Measurements from ENCODE around the gene PCCB. TPM values are rescaled to one million over a fixed set of nuclear protein-coding genes. Genes with fewer than 3 reads are reported as not detected.
A peak's percentile ranks its signal among the peaks of the same experiment; 100 is the strongest.
"Not testable (repeated sequence)": the region's sequence is repeated elsewhere in the genome, so short reads cannot be mapped to it uniquely, and the experiment has no call there.

PCCB gene
- total RNA-seq, 1 donor from 2014 or later = 100 TPM

DNA sequence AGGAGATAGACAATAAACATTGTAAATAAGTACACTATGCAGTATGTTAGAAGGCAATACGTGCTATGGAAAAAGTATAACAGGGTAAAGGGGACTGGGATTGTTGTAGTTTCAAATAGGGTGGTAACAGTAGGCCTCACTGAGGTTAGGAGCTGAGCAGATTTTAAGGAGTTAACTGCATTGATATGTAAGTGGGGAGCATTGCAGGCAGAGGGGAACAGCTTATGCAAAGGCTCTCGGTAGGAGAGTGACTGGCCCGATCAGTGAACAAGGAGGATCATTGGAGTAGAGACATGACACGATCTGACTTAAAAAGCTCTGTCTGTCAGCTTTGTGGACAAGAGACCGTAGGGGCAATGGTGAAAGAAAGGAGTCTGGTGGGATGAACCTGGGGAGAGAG, 46.8 kb downstream of the PCCB start:
- ATAC-seq (no peak), DNase-seq (no peak)
- intact Hi-C loops (cut with micrococcal nuclease) = no loop called here

DNA sequence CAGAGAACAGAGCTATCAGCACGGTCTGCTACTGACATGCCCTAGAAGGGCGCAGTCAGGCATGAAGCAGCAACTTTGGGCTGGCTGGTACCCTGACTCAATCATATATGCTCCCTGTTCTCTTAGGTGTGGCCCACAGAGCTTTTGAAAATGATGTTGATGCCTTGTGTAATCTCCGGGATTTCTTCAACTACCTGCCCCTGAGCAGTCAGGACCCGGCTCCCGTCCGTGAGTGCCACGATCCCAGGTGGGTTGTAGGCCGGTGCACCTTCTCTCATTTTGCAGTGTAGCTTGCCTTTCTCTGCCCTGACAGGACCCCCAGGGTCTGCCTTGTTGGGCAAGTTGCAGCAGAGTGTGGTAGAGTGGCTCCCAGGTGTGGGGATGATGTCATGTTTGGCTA, 47.7 kb downstream of the PCCB start:
- no peak for DNase-seq
- intact Hi-C loops (cut with micrococcal nuclease) = no loop called here

DNA sequence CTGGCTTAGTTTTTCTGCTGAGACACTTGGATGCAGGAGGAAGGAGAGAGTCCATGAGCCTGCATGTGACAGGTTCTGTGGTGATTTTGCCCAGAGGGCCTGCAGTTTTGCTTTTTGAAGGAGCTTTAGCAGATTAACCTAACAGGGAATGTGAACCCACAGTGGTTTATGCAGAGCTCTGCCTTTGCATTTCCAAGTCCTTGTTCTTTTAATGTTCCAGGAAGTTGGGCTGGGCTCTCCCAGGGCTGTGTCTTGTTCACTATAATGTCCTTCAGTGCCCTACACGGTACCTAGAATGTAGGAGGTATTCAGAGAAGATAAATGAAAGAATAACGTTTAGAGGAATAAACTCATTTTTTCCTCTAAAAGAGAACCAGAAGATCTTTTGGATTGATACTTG, 50.3 kb downstream of the PCCB start:
- no peak for DNase-seq
- intact Hi-C loops (cut with micrococcal nuclease) = no loop called here

More for the DNA sequence above, 47.7 kb downstream of the PCCB start:
- ATAC-seq = no peak

DNA sequence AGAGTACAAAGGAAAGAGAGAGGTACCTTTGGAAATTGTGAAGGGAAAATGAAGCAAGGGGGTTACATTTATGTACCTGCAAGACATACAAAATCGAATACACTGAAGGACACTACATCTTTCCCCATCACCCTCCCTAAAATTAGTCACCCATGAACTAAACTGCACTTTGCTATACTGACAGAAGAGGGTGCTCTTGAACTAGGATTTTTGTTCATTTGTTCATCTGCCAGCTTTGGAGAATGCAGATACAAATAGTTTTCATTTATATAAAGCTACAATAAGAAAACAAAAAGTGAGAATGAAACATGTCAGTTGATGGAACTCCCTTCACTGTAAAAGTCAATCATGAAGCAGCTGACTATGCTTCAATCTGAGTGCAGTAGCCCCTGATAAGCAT, 55.7 kb downstream of the PCCB start:
- ATAC-seq (no peak), DNase-seq (no peak)
- intact Hi-C loops (cut with micrococcal nuclease) = no loop called here

More for the DNA sequence above, 50.3 kb downstream of the PCCB start:
- ATAC-seq = no peak

DNA sequence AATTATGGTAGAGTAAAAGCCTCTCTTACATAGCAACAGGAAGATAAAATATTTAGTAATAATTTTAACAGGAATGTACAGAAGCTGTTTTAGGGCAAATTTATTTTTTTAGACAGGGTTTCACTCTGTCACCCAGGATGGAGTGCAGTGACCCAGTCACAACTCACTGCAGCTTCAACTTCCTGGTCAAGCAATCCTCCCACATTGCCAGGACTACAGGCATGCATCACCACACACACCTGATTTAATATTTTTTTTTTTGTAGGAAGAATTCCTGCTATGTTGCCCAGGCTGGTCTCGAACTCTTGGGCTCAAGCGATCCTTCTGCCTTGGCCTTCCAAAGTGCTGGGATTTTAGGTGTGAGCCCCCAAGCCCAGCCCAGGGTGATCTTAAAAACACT, 61.1 kb downstream of the PCCB start:
- intact Hi-C loops (cut with micrococcal nuclease) = no loop called here
- DNase-seq = no peak
- no peak for ATAC-seq

DNA sequence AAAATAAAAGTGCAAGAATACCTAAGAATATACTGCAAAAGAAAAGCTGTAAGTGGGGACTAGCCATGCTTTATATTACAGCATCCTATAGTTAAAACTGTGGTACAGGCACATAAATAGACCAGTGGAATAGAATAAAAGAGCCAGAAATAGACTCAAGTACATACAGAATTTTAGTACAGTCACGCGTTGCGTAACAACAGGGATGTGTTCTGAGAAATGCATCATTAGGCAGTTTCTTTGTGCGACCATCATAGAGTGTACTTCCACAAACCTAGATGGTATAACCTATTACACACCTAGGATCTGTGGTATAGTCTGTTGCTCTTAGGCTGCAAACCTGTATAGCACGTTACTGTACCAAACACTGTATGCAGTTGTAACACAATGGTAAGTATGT, 61.8 kb downstream of the PCCB start:
- intact Hi-C loops (cut with micrococcal nuclease) = no loop called here
- no peak for DNase-seq
- ATAC-seq = no peak

DNA sequence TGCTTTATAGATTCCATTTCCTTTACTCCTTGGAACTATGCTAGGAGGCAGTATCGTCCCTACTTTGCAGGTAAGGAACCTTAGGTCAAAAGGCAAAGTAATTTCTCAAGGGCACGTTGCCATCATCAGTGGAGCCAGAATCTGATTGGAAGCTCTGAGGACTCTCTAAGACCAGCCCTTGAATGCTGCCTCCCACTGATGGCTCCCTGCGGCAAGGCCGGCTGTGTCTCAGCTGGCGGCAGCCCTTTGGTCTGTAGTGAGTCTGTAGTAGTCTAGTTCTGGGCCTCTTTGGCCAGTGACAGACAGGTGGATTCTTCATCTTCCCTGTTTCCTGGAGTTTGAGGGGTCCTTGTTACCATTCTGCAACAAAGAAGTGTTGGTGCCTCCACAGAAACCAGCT, 76.2 kb downstream of the PCCB start:
- DNase-seq (no peak), ATAC-seq (no peak)
- intact Hi-C loops (cut with micrococcal nuclease) = no loop called here

DNA sequence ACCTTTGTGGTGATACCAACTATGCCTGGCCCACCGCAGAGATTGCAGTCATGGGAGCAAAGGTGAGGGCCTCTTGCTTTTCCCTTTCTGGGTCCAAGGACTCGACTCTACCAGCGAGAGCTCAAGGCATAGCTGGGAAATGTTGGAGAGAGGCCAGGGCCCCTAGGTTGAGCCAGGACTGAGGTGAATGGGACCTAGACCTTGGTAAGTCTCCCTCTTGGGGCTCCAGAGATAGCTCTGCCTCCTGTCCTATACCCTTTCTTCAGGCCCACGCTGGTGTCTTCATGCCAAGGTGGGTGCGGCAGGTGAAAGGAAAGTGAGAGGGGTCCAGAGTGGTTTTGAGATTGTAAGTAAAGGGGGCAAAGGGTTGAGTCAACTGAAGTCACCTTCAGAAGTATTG, 77.5 kb downstream of the PCCB start:
- DNase-seq = no peak
- intact Hi-C loops (cut with micrococcal nuclease) = no loop called here
- no peak for ATAC-seq

DNA sequence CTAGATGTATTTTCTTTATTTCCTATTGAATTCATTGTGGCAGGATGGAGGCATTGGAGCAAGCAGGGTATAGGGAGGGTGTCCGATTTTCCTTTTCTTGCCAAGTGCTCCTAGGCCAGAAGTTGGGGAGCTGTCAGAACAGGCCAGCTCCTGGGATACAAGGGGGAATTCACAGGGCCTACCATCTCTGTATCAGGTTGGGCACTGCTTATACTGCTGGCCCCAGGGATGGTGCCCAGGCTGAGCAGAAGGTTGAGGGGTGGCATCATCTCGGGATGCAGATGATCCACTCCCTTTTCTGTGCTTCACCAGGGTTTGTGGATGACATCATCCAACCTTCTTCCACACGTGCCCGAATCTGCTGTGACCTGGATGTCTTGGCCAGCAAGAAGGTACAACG, 79.5 kb downstream of the PCCB start:
- no peak for ATAC-seq
- DNase-seq = no peak
- intact Hi-C loops (cut with micrococcal nuclease) = no loop called here

DNA sequence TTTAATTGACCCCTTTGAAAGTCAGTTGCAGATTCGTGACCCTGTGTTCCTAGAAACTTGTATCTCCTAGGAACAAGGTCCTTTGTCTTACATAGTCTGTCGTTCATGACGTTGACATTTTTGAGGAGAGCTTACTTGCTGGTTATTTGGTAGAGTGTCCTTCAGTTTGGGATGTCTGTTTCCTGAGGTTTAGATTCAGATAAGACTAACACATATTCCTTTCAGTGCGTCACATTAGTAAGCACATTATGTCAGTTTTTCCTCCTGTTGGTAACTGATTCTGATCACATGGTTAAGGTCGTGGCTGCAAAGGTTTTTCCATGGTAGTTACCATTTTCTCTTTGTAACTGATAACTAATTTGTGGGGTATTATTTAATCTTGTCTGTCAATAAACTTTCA, 80.8 kb downstream of the PCCB start:
- ATAC-seq (no peak), DNase-seq (no peak)
- intact Hi-C loops (cut with micrococcal nuclease) = loop anchor here (5.0 kb wide), 1 partner anchor 616 kb away; no protein-coding TSS in a partner anchor

DNA sequence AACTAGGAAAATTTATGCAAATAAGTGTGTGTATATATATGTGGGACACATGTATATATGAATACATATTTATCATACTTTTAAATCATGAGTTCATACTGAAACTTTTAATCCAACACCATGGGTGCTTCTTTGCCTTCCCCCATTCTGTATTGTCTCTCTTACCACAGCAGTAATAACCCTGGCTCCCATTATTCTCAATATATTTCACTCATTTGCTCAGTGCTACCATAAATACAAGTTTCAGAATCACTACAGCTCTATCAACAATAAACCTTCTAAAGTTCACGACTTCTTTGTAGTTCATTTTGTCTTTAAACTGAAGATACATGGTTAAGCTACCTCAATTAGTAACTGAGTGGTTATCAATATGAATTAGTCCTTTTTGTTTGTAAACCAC, 82.2 kb downstream of the PCCB start:
- DNase-seq (no peak), ATAC-seq (no peak)
- intact Hi-C loops (cut with micrococcal nuclease) = loop anchor here (5.0 kb wide), 1 partner anchor 615 kb away; no protein-coding TSS in a partner anchor

DNA sequence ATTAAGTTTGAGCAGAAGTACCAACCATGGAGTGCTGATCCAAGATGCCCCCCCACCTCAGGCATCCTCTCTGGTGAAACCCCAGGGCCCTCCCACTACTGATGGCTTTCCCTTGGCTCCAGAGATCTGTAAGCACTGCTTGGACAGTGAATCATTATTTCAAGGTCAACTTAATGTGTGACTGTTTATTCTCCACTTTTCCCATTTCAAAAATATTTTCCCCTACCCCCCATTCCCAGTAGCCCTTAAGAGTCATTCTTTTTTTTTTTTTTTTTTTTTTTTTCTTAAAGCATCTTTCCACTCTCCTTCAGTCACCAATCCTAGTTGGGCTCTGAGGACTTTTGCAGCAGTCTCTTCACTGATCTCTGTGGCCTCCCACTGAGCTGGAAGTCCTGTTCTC, 82.6 kb downstream of the PCCB start:
- DNase-seq (no peak), ATAC-seq (no peak)
- intact Hi-C loops (cut with micrococcal nuclease) = loop anchor here (5.0 kb wide), 1 partner anchor 615 kb away; no protein-coding TSS in a partner anchor

DNA sequence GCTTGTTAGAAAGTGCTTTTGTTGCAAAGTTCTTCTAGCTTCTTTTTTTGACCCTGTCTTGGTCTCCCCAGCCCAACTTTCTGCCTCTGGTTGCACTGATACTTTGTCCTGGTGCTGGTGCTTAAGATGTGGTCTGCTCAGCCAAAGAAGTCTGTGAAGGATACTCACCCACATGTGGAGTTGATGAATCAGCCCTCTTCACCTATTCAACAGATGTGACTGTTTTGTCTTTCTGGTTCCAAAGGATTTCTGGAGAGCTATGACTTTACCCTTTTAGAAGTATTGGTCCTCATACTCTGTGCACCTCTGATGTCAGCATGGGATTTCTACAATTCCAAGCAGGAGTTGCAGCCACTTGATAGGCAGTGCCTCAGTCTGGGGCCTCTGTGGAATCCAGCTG, 84.1 kb downstream of the PCCB start:
- intact Hi-C loops (cut with micrococcal nuclease) = loop anchor here (5.0 kb wide), 1 partner anchor 613 kb away; no protein-coding TSS in a partner anchor
- DNase-seq (no peak), ATAC-seq (no peak)

DNA sequence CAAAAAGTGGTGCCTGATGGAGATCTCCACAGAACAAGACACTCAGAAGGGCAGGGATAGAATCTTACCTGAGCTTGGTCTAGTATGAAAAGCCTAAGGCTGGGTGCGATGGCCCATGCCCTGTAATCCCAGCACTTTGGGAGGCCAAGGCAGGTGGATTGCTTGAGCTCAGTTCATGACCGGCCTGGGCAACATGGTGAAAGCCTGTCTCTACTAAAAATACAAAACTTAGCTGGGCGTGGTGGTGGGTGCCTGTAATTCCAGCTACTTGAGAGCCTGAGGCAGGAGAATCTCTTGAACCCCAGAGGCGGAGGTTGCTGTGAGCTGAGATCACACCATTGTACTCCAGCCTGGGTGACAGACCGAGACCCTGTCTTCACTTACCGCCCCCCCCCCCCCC, 84.6 kb downstream of the PCCB start:
- intact Hi-C loops (cut with micrococcal nuclease) = loop anchor here (5.0 kb wide), 1 partner anchor 613 kb away; no protein-coding TSS in a partner anchor
- ATAC-seq, DNase-seq: not testable (repeated sequence)

DNA sequence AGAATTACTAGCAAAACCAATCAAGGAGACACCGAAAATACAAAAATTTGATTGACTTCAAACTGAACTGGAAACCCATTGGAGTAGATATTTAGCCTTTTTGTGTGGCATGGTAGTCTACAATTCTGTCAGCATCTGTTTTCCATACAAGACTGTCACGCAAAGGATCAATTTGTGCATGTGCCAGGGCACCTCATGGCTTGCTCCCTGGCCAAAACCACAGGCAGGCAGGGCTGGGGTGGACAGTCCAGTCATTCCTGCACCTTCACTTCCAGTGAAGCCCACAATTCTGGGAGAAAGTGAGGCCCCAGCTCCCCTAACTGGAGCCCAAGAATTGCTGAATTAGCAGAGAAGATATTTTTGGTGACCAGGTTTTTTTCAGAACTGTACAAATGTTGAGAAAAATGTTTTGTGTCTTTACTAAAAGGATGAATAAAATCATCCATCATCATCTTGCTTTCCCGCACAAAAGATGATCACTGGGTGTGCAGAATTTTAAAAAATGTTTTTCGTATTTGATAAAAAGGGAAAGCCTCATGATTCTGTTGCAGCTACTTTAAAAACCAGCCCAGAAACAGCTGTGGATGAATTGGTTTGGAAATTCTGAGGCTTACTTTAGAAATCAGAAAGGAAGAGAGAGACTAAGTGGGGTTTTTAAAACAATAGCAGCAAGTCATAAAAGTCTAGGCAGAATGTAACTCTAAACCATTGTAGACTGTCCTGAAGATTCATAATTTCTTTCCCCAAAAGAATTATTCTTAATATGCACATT, 86.4 kb downstream of the PCCB start:
- intact Hi-C loops (cut with micrococcal nuclease) = no loop called here
- ATAC-seq (no peak), DNase-seq (no peak)

DNA sequence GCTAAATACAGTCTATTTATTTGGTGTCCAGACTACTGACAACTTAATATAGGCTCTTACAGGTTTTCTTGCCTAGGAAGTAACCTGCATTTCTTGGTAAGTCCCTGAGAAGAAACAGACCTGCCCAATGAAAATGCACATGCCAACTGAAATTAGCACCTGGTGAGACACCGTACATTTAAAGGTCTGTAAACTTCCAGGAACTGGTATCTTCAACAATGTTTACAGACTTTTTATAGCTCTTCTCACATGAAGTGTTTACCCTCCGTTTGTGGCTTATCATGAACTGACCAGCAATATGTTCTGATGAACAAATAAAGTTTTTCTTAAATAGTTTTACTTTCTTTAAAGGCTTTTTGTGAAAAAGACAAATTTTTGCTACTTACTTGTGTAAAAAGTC, 93.3 kb downstream of the PCCB start:
- peak; percentile 13 for ATAC-seq
- DNase-seq = no peak
- intact Hi-C loops (cut with micrococcal nuclease) = no loop called here

DNA sequence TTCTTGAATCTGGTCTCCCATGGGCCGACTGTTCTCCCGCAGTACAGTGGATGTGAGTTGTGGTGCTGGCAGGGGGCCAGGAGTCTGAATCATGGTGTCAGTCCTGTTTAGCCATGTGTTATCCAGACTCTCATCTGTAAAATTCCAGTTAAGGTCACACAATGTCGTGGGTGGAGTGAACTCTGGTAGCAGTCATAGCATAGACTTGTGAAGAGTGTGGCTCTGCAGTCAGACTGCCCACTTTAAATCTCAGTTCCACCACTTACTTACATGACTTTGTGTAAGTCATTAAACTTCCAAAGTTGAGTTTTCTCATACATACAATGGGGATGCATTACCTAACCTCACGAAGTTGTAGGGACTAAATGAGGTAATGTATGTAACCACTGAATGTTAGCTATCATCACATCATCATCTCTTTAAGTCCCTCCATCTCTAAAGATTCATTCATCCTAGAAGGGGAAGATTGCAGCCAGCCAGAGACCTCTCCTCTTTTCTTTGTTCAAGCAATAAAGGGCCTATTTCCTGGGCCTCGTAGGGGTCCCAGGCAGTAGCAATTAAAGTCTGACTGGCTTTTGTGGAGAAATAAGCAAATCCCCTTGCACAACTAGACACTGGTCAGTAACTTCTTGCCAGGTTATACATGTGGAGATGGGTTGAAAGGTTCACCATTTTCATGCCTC, 93.9 kb downstream of the PCCB start:
- peak; percentile 88 for DNase-seq
- ATAC-seq = peak; percentile 95
- intact Hi-C loops (cut with micrococcal nuclease) = no loop called here

DNA sequence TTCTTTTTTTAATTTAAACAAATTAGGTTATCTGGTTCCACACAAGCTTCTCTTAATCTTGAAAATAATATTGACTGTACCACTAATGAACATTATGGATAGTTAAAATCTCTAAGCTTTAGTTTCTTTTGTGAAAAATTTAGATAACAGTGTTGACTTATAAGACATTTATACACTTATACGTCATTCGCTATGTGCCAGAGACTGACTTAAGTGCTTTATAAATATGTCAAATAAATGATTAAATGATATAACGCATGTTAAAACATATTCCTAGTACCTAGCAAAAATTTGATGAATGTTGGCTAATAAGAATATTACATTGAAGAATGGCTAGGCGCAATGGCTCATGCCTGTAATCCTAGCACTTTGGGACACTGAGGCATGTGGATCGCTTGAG, 96.3 kb downstream of the PCCB start:
- intact Hi-C loops (cut with micrococcal nuclease) = no loop called here
- no peak for ATAC-seq
- no peak for DNase-seq

DNA sequence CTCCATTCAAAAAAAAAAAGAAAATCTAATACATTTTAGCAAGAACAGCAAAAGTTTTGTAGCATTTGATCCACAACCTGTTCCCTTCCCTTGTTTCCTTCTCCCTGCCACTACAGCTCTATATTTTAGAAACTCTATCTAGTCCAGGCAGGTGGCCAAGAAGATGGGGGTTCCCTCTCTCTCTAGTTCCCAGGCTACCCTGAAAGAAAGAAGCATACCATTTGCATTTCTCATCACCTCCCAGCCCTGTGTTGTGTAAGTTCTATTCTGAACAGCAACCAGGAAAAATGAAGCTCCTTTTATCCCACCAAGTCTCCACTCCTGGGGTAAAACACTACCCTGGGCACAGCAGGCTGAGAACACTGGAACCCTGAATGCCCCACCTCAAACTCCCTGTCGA, 100.0 kb downstream of the PCCB start:
- DNase-seq = no peak
- ATAC-seq = peak; percentile 72
- intact Hi-C loops (cut with micrococcal nuclease) = no loop called here

DNA sequence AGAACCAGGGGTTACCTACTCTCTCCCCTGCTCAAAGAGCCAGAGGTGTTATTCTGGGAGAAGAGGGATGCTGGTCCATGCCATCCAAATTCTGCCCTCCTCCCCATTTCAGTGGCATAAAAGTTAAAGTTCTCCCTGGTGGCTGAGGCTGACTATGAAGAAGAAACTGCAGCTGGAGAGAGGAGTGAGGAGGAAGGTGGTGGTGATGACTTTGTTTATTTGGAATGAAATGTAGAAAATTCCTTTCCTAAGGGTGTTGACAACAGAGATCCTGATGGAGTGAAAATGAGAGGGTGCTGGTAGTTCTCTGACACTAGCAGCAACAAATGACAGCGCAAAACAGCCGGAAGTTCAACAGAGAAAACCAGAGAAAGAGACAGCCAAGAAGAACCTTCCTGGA, 100.4 kb downstream of the PCCB start:
- DNase-seq = no peak
- peak; percentile 45 for ATAC-seq
- intact Hi-C loops (cut with micrococcal nuclease) = no loop called here

DNA sequence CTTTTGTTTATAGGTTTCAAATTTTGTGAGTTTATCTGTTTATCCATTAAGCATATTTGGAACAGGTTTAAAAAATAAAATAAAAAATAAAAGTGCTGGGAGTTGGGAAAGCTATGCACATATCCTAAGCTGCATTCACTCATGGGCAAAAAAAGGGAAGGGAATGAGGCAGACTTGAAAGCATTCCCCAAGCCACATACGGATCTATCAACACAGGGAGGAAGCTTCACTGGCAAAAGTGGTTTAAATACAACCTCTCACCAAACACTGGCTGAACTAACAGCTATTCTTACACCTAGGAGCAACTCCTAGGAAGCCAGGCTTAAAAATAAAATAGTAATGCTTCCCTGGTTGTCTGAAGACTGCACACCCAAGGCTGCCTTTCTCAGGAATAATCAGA, 101.2 kb downstream of the PCCB start:
- no peak for DNase-seq
- intact Hi-C loops (cut with micrococcal nuclease) = no loop called here
- ATAC-seq = peak; percentile 38

Data from left ventricle myocardium superior (tissue), 1 donor.